Nephron (organoid): ENCODE measurements around the gene DAO.

Experiments
- H3K27ac Mint-ChIP-seq, 3 experiments: 2 replicates each; pipeline ENCODE4 v1.8.0; 2020; ENCODE audit warnings: mixed read lengths in 3 of 3, mild to moderate bottlenecking in 2 of 3, moderate library complexity in 1 of 3
- H3K27me3 Mint-ChIP-seq: 2 replicates; pipeline ENCODE4 v1.8.0; 2021; ENCODE audit warnings: low read depth, mild to moderate bottlenecking, moderate library complexity, mixed read lengths
- H3K36me3 Mint-ChIP-seq: 2 replicates; pipeline ENCODE4 v1.8.0; 2020; ENCODE audit warnings: low read depth, mixed read lengths
- H3K4me1 Mint-ChIP-seq: 2 replicates; pipeline ENCODE4 v1.8.0; 2020; ENCODE audit warnings: mixed read lengths
- H3K4me3 Mint-ChIP-seq, 3 experiments: 2 replicates each; pipeline ENCODE4 v1.8.0; 2020; ENCODE audit warnings: mild to moderate bottlenecking in 3 of 3, mixed read lengths in 3 of 3, moderate library complexity in 2 of 3
- H3K9me3 Mint-ChIP-seq: 2 replicates; pipeline ENCODE4 v1.8.0; 2020; ENCODE audit warnings: mixed read lengths
- CTCF ChIP-seq, 3 experiments: fragments of 200-600 bp; sonication (generic); IDR thresholded peaks; one replicate each; pipeline ENCODE4 v1.5.0; 2021; ENCODE audit warnings: antibody characterized with exemption in 3 of 3; ENCODE audit not compliant: unreplicated experiment in 3 of 3

DAO gene

GRCh38 chr12:108921946-108922345 lies 42.1 kb downstream of the DAO start:
- no peaks in the 10 kb centered on the region for H3K9me3 Mint-ChIP-seq
- TF ChIP-seq CTCF (IDR thresholded peaks at IDR 0.05; ENCODE audit: unreplicated experiment in 3 of 3) = no peak
- H3K36me3 Mint-ChIP-seq = peaks cover 3% of the 10 kb centered on the region
- H3K4me1 Mint-ChIP-seq = peaks cover 10% of the 10 kb centered on the region
- H3K27me3 Mint-ChIP-seq = peaks cover 23% of the 10 kb centered on the region
- no peak overlapping the region for H3K27ac Mint-ChIP-seq
- no peak overlapping the region for H3K4me3 Mint-ChIP-seq

GRCh38 chr12:108922918-108923317 lies 43.0 kb downstream of the DAO start:
- Mint-ChIP-seq H3K9me3 (no peaks in the 10 kb centered on the region), H3K27ac (no peak overlapping the region), H3K36me3 (peaks cover 3% of the 10 kb centered on the region), H3K27me3 (peaks cover 23% of the 10 kb centered on the region), H3K4me1 (peaks cover 10% of the 10 kb centered on the region), H3K4me3 (no peak overlapping the region)
- no peak for TF ChIP-seq CTCF (IDR thresholded peaks at IDR 0.05; ENCODE audit: unreplicated experiment in 3 of 3)

GRCh38 chr12:108928695-108929094 lies 48.8 kb downstream of the DAO start:
- Mint-ChIP-seq H3K36me3 (no peaks in the 10 kb centered on the region), H3K4me1 (no peaks in the 10 kb centered on the region), H3K27me3 (peaks cover 17% of the 10 kb centered on the region), H3K9me3 (no peaks in the 10 kb centered on the region), H3K27ac (no peak overlapping the region), H3K4me3 (no peak overlapping the region)
- TF ChIP-seq CTCF (IDR thresholded peaks at IDR 0.05; ENCODE audit: unreplicated experiment in 3 of 3) = no peak

- no peak overlapping the region for H3K27ac Mint-ChIP-seq
- no peaks in the 10 kb centered on the region for H3K9me3 Mint-ChIP-seq
- H3K4me1 Mint-ChIP-seq = no peaks in the 10 kb centered on the region
- no peak for TF ChIP-seq CTCF (IDR thresholded peaks at IDR 0.05; ENCODE audit: unreplicated experiment in 3 of 3)
- H3K27me3 Mint-ChIP-seq = peaks cover 17% of the 10 kb centered on the region
- no peaks in the 10 kb centered on the region for H3K36me3 Mint-ChIP-seq
- no peak overlapping the region for H3K4me3 Mint-ChIP-seq
These were observed 50.3 kb downstream of the DAO start for GRCh38 chr12:108930155-108930554.

GRCh38 chr12:108930756-108931155 lies 50.9 kb downstream of the DAO start:
- no peak for TF ChIP-seq CTCF (IDR thresholded peaks at IDR 0.05; ENCODE audit: unreplicated experiment in 3 of 3)
- Mint-ChIP-seq H3K27ac (no peak overlapping the region), H3K4me3 (no peak overlapping the region), H3K27me3 (peaks cover 12% of the 10 kb centered on the region), H3K4me1 (no peaks in the 10 kb centered on the region), H3K36me3 (no peaks in the 10 kb centered on the region), H3K9me3 (no peaks in the 10 kb centered on the region)

- peak overlapping the region in 1 of 3 experiments; percentile 28 for H3K27ac Mint-ChIP-seq
- peaks cover 8% of the 10 kb centered on the region for H3K27me3 Mint-ChIP-seq
- no peaks in the 10 kb centered on the region for H3K4me1 Mint-ChIP-seq
- no peaks in the 10 kb centered on the region for H3K9me3 Mint-ChIP-seq
- no peak overlapping the region for H3K4me3 Mint-ChIP-seq
- H3K36me3 Mint-ChIP-seq = no peaks in the 10 kb centered on the region
- no peak for TF ChIP-seq CTCF (IDR thresholded peaks at IDR 0.05; ENCODE audit: unreplicated experiment in 3 of 3)
These were observed 54.1 kb downstream of the DAO start for GRCh38 chr12:108933949-108934348.
